A549 (cell line): ENCODE data around the gene STARD9.

Experiments used
- CHD2 ChIP-seq: fragments of 150-350 bp; IDR thresholded peaks from 2 replicates; pipeline ENCODE4 v1.6.1; 2014; ENCODE audit warnings: low read length; ENCODE audit not compliant: partially characterized antibody
- POLR2A ChIP-seq: IDR thresholded peaks from 2 replicates; pipeline ENCODE4 v1.6.1; 2012; ENCODE audit warnings: mild to moderate bottlenecking, low read length

GRCh38 chr15:42605796-42606195 lies 30.4 kb downstream of the STARD9 start:
- TF ChIP-seq CHD2 (no peak), POLR2A (no peak)
